ENCODE data around the gene HELT.
"Not testable (repeated sequence)": the region's sequence is repeated elsewhere in the genome, so short reads cannot be mapped to it uniquely, and the experiment has no call there.

The HELT gene, protein sequence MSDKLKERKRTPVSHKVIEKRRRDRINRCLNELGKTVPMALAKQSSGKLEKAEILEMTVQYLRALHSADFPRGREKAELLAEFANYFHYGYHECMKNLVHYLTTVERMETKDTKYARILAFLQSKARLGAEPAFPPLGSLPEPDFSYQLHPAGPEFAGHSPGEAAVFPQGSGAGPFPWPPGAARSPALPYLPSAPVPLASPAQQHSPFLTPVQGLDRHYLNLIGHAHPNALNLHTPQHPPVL

DNA sequence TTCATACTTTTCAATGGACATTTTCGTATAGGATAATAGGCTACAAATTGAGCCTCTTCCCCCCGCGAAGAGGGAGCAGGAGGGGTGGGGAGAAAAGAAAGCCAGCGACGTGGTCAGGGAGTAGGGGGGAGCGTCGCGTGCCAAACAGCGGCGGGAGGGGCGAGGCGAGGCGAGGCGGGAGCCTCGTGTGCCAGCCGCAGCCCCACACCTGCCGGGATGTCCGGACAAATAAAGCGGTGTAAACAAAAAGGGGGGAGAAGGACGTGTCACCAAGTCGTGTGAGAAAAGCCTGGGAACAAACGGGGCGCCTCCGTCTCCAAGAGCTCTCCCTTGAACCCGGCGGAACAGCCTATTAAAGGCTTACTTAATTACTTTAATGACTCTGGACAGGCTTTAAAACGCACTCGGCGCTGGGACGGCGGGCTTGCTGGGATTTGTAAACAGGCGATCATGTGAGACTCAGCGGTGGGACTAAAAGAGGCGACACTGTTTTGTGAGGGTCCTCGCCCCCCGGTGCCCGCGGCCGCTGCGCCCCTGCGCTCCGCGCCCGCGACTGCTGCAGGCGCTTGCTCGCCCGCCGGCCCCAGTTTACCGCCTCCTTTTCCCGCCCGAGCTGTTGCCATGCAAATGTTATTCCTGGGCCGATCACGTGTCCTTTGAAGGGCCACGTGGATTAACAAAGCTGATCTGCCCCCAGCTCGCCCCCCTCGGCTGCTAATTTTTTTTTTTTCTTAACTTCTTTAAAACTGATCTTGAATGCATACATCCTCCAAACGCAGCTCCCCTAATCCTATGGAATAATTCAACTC lies at the start of gene HELT:
TSS of gene HELT (plus strand) at position 527 of the 809 bp plus-strand sequence. CDS start 439 bp downstream, outside the sequence.
- no peak for FAIRE-seq

DNA sequence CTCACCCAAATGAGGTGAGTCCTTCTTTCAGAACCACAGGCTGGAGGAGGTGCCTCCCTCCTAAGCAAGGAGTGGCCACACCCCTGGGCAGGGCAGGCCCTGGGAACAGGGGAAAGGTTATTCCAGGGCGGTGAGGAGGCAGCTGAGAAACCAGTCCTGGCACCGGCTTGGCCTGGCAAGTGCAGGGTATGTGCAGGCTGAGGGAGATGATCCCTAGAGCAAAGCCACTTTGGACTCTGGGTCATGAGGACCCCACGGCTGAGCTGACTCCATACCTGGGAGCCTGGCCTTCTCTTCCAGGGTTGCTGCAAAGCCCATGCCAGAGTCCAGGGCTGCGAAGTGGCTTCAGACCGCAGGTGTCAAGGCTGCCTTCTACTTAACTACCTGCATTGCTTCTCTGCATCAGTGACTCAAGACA lies 49.5 kb upstream of the HELT start:
- FAIRE-seq = no peak

DNA sequence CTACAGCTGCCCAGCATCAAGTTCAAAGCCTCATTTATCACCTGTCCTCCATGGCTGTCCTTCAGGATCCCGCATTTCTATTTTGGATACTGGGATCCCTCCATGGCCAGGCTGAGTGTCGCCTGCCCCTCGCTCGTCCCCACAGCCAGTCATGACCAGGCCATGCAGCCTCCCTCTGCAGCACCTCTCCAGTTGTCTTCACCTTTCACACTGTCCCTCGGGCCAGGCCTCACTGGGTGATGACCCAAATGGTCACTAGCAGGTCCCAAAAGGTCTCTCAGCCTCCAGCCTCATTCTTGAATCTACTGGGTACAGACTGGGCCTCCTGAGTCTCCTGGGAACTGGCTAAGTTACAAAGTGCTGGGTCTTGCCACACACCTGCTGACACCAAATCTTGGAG lies 48.7 kb upstream of the HELT start:
- no peak for FAIRE-seq

DNA sequence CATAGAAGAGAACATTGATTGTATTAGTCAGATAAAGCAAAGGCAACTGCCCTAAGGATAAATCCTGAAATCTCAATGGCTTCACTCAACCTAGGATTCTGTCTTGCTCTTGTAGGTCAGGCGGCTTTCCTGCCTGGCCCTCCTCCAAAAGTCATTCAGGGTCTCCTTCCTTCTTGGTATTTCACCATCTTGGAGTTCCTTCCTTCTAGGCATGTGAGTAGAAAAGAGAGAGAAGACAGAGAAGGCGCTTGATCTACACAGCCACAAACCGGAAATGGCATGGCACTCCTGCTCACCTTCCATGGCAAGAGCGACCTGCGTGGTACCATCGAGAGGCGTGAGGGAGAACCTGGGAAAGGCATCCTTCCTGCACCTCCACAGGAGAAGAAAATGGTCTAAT lies 45.3 kb upstream of the HELT start:
- FAIRE-seq = no peak

DNA sequence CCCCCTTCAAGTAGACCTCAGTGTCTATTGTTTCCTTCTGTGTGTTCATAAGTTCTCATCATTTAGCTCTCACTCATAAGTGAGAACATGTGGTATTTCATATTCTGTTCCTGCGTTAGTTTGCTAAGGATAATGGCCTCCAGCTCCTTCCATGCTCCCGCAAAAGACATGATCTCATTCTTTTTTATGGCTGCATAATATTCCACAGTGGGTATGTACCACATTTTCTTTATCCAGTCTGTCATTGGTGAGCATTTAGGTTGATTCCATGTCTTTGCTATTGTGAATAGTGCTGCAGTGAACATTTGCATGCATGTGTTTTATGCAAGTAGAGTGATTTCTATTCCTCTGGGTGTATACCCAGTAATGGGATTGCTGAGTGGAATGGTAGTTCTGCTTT lies 41.9 kb upstream of the HELT start:
- not testable (repeated sequence) for FAIRE-seq

DNA sequence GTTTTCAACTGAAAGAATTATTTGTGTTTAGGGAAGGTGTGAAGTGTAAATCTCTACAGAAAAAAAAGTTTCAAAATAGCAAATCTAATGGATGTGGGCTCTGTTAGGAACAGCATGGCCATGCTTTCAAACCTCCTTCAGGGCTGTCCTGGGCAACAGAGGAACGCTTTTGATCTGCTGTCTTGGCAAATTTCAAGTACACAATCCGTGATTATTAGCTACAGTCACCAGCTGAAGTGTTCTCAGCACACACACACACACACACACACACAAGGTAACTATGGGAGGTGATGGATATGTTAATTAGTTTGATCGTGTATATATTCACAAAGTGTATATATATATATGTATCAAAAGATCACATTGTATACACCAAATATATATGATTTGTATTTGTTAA lies 40.5 kb upstream of the HELT start:
- FAIRE-seq = no peak

DNA sequence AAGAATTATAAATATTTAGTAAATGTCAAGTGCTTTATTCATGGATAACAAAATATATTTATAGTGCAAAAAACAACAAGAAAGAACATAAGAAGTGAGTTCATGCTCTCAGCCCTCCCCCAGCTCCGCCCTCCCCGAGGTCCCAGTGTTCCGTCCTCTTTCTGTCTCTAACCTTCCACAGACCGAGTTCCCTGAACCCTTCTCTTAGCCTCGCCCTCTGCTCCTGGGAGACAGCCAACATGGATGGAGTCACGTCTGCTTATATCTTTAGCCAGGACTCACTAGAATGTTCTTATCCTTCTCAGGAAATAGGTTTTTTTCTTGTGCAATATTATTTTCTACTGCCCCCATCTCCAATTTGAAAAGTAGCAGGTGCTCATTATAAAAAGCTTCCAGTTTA lies 40.1 kb upstream of the HELT start:
- FAIRE-seq = no peak

DNA sequence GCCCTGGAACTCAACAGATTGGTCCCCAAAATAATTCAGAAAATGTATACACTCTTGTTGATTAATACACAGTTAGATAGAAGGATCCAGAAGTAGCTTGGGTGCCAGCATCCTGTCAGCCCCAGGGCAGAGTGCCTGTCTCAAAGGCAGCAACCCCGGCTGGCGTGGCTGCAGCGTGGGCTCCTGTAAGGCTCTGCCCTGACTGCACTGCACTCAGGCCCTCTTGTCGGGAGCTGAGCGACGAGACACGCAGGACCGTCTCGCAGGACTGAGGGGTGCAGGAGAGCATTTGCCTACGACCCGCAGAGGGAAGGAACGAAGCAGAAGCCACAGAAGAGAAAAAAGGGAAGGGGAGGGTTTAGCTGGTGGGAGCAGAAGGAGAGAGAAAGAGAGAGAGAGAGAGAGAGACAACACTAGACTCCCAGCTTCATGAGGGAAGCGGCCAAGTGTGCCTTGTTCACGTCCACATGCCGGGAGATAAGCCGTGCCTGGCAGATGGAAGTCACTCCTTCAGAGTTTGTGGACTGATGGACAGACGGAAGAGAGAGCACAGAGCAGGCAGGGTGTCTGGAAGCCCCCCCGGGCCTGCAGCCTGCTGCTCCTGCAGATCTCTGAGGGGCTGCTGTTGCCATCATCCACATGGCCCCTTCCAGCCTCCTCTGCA lies 38.7 kb upstream of the HELT start:
- FAIRE-seq = no peak

DNA sequence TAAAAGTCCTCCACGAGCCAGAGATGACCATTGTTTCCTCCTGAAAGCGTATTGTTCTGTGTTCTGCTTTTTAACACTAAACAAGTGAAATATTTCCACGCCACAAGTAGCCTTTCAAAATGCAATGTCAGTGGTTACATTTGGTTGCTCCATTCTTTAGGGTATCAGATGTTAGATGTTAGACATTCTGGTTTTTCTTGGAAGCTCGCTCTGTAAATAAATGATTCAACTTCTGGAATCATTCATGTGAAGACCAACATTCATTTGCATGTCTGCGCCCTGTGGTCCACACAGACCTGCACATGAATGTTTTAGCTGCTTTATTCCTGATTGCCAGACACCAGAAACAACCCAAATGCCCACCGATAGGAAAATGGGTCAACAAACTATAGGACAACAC lies 38.0 kb upstream of the HELT start:
- FAIRE-seq = no peak

DNA sequence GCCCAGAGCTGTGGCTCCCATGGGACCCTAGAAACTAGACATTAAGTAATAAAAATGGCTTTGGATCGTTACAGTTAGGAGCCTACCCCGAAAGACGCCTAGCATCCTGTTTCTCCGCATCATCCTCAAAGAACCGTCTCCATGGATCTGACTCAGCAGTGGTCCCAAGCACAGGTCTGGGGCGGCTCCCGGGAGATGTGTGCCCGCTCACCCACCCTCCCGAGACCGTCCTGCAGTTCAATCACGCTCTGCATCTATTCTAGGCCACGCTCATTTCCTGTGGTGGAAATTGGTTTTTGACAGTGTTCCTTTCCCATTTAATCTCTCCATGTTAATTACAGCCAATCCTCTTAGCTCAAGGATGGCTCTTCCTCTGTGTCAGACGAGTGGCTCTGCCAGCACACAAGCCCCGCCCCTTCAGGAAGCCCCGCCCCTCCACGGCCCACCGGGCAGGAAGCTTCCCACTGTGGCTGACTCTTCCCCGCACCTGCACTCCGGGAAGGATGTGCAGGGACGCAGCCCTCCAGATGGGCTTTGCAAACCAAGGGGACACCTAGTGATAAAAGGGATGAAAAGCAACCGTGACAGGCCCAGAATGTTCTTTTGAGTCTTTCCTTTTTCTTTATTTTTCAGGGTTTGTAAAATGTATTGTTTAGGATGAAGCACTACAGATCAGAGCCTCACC lies 34.5 kb upstream of the HELT start:
- no peak for FAIRE-seq

DNA sequence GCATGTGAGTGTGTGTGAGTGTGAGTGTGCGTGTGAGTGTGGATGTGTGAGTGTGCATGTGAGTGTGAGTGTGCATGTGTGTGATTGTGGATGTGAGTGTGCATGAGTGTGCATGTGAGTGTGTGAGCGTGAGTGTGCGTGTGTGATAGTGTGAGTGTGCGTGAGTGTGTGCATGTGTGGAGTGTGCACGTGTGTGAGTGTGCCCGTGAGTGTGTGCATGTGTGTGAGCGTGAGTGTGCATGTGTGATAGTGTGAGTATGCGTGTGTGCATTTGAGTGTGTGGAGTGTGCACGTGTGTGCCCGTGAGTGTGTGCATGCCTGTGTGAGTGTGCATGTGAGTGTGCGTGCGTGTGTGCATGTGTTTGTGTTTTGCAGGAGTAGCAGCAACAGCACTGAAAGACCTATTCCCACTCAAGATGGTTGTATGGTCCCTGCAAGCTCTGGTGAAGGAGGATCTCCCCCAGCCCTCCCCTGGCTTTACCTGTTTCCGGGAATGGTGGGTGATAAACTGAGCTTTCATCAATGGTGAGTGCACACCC lies 30.7 kb upstream of the HELT start:
- no peak for FAIRE-seq

DNA sequence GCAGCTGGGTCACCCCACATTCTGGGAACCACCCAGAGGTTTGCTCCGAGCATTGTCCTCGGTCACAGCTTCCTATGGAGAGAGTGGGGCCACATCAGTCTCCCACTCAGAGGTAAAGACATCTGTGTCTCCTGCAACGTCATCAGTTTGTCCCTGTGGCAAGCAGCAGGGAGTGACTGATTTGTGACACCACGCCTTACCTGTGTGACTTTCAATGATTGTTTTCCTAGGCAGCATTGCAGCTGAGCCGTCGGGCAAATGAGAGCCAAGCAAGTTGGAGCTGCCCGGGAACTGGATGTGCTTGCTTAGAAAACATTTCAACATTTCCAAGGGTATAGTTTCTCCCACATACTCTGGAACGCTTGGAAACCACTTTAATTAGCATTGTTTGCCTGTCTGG lies 29.7 kb upstream of the HELT start:
- no peak for FAIRE-seq

DNA sequence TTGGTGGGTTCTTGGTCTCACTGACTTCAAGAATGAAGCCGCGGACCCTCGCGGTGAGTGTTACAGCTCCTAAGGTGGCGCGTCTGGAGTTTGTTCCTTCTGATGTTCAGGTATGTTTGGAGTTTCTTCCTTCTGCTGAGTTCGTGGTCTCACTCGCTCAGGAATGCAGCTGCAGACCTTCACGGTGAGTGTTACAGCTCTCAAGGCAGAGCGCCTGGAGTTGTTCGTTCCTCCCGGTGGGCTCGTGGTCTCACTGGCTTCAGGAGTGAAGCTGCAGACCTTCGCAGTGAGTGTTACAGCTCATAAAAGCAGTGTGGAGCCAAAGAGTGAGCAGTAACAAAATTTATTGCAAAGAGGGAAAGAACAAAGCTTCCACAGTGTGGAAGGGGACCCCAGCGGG lies 29.0 kb upstream of the HELT start:
- not testable (repeated sequence) for FAIRE-seq

DNA sequence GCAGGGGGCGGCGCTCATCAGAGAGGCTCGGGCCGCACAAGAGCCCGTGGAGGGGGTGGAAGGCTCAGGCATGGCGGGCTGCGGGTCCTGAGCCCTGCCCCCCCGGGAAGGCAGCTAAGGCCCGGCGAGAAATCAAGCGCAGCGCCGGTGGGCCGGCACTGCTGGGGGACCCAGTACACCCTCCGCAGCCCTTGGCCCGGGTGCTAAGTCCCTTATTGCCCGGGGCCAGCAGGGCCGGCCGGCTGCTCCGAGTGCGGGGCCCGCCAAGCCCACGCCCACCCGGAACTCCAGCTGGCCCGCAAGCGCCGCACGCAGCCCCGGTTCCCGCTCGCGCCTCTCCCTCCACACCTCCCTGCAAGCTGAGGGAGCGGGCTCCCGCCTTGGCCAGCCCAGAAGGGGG lies 28.2 kb upstream of the HELT start:
- not testable (repeated sequence) for FAIRE-seq

DNA sequence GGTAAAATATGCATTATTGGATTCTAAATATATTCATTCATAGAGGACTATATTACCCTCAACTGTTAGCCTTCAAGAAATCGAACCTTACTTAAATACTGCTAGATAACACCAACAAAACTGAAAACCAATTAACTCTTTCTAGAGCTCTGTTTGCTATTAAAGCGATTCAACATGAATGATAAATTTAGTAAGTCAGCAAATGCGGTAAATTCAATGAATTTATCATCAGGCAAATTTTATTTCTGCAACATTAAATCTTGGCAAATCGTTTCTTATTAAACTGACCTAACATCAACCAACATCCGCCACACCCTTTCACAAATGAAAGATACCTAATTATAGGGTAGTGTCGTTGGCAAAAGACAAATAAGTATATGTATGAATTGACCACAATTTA lies 26.4 kb upstream of the HELT start:
- no peak for FAIRE-seq

DNA sequence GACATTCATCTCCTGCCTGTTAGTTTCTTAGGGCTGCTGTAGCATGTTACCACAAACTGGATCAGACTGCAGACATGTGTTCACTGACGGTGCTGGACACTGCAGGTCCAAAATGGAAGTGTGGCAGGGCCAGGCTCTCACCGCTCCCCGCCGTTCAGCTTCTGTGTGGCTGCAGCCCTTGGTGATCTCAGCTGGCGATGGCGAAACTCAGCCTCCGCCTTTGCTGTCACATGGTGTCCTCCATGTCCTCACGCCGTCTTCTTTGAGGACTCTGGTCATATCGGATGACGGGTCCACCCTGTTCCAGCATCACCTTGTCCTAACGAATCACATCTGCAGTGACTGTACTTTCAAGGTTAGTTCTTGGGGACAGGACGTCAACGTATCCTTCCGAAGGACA lies 25.9 kb upstream of the HELT start:
- no peak for FAIRE-seq

DNA sequence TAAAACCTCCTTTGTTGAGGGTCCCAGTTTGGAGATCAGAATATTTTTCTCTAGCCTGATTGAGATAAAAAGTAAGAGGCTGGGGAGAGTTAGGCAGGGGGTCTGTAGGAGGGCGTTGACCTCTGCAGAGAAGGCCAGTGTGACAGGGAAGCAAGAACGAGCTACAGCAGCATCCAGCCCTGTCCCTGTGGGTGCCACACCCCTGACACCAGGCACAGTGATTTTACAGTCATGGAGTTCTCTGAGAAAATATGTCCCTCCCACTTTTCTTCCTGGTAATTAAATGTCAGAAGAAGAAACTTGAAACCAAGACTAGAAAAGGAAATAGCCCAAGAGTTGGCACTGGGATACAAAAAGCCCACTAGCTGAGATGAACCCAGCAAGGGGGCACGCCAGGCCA lies 25.0 kb upstream of the HELT start:
- no peak for FAIRE-seq

DNA sequence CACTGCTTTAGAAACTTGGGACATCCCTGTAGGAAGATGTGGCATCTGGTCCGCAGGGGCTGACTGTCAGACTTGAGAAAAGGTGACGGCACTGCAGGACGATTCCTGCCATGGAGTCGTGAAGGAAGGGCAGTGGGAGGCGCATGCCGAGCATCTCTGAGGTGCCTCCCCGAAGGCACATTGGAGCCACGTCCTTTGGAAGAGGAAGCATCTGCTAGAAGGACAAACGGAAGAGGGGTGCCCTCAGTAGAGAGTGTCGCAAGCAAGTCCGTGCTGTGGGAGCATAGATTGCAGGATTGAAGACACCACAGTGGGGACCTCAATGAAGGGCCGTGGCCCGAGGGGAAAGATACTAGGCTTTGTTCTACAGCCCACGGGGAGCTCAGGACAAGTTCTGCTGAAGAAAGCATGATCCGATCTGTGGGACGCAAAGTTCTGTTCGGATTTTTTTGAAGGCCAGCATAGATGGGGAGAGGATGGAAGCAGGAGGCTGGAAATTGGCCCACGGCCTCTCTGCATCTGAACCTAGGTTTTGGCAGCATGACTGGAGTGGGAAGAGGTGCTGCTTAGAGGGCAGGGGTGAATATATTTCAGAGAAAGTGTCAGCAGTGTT lies 24.2 kb upstream of the HELT start:
- no peak for FAIRE-seq

DNA sequence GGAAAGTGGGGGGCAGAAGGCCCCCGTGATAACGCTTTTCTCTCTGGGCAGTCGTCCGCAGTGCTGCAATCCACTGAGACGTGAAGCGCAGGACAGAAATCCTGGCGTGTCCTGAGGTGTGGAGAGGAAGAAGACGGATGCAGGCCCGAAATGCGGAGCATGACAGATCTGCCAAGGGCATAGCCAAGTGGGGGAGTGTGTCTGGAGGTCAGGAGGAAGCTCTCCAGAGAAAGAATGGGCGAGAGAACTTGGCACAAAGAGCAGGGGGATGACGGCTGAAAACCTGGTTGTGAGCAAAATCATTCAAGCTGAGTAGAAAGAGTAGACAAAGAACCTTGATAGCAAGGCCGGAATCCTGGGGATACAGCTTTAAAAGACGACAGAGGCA lies 23.7 kb upstream of the HELT start:
- no peak for FAIRE-seq

DNA sequence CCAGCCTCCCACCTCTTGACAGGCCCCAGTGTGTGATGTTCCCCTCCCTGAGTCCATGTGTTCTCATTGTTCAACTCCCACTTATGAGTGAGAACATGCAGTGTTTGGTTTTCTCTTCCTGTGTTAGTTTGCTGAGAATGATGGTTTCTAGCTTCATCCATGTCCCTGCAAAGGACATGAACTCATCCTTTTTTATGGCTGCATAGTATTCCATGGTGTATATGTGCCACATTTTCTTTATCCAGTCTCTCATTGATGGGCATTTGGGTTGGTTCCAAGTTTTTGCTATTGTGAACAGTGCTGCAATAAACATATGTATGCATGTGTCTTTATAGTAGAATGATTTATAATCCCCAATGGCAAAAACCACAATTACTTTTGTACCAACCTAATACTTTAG lies 20.6 kb upstream of the HELT start:
- not testable (repeated sequence) for FAIRE-seq

DNA sequence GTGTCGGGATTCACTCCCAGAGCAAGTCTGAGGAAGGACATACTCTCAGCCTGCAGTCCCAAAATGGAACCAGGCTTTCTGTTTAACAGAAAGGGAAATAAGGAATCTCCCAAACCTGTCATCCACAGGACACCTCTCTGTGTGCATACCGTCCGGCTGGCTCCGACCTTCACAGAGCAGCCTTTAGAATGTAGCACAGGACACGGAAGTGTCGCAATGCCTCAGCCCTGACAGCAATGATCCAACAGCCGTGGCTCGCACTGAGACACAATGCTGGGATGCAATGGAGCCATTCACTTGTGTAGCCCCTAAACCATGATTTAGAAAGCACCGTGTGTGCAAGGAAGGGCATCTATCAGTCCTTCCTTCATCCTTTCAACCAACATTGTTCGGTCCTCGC lies 15.5 kb upstream of the HELT start:
- no peak for FAIRE-seq

DNA sequence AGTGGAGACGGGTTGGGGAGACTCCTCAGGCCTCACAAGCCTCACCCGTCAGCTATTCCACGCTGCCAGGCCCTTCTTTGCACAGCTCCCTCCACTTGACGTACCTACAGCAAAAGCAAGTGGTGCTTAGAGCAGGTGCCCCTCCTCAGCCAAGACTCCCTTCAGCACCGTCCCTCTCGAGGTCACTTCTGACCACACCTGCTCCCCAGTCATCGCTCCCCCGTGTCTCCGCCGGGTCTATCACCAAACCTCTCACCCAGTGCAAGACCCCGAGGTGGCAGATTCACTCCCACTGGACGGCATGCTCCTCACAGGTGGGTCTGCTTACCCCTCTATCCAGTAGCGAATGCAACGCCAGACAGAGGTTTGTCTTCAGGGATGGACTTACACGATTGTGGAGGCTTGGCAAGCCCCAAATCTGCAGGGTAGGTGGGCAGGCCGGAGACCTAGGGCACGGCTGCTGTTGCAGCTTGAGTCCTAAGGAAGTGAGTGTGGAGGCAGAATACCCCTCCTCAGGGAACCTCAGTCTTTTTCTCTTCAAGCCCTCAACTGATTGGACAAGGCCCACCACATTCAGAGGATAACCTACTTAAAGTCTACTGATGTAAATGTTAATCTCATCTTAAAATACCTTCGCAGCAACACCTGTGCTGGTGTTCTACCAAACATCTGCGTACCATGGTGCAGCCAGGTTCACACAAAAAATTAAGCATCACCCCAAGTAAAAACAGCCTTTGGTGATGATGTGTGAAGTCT lies 14.5 kb upstream of the HELT start:
- no peak for FAIRE-seq

All from G401.6 (cell line).